HEK293 (cell line): Measurements from ENCODE around the gene TSPAN1.

Experiments used
- CTCF ChIP-seq: fragments of 450-650 bp; formaldehyde crosslinking; IDR thresholded peaks from 2 replicates; pipeline ENCODE4 v1.5.1; 2016; ENCODE audit warnings: missing biosample characterization, missing genetic modification characterization
- ZEB2 ChIP-seq: fragments of 450-650 bp; formaldehyde crosslinking; IDR thresholded peaks from 2 replicates; pipeline ENCODE4 v1.5.1; 2016; ENCODE audit warnings: missing biosample characterization, missing genetic modification characterization
- ZNF10 ChIP-seq: fragments of 450-650 bp; formaldehyde crosslinking; IDR thresholded peaks from 2 replicates; pipeline ENCODE4 v1.5.1; 2017; ENCODE audit warnings: missing biosample characterization, missing genetic modification characterization
- ZNF114 ChIP-seq: fragments of 450-650 bp; formaldehyde crosslinking; IDR thresholded peaks from 2 replicates; pipeline ENCODE4 v1.5.0; 2017; ENCODE audit warnings: missing biosample characterization, missing genetic modification characterization
- ZNF157 ChIP-seq: fragments of 450-650 bp; formaldehyde crosslinking; IDR thresholded peaks from 2 replicates; pipeline ENCODE4 v1.5.1; 2016; ENCODE audit warnings: missing biosample characterization, missing genetic modification characterization
- ZNF202 ChIP-seq: fragments of 450-650 bp; formaldehyde crosslinking; IDR thresholded peaks from 2 replicates; pipeline ENCODE4 v1.5.1; 2016; ENCODE audit warnings: missing biosample characterization, missing genetic modification characterization, borderline replicate concordance
- ZNF658 ChIP-seq: fragments of 450-650 bp; formaldehyde crosslinking; IDR thresholded peaks from 2 replicates; pipeline ENCODE4; 2016; ENCODE audit warnings: missing biosample characterization, missing genetic modification characterization
- ZNF76 ChIP-seq: fragments of 450-650 bp; formaldehyde crosslinking; IDR thresholded peaks from 2 replicates; pipeline ENCODE4; 2016; ENCODE audit warnings: low read depth, missing biosample characterization, missing genetic modification characterization, borderline replicate concordance
- ZNF777 ChIP-seq: fragments of 450-650 bp; formaldehyde crosslinking; IDR thresholded peaks from 2 replicates; pipeline ENCODE4 v1.5.1; 2017; ENCODE audit warnings: missing biosample characterization, missing genetic modification characterization, borderline replicate concordance
- ZNF791 ChIP-seq: fragments of 450-650 bp; formaldehyde crosslinking; IDR thresholded peaks from 2 replicates; pipeline ENCODE4 v1.5.1; 2016; ENCODE audit warnings: missing biosample characterization, missing genetic modification characterization
- ZXDB ChIP-seq: fragments of 450-650 bp; formaldehyde crosslinking; IDR thresholded peaks from 2 replicates; pipeline ENCODE4 v1.5.1; 2016; ENCODE audit warnings: missing biosample characterization, missing genetic modification characterization

- TF ChIP-seq CTCF (no peak), ZNF157 (tag by site-specific recombination) (no peak), ZNF202 (tag by site-specific recombination) (no peak), ZNF76 (tag by site-specific recombination) (no peak), ZNF658 (tag by site-specific recombination) (no peak), ZNF10 (tag by site-specific recombination) (no peak), ZNF777 (no peak), ZEB2 (tag by site-specific recombination) (no peak), ZNF791 (tag by site-specific recombination) (no peak), ZXDB (no peak), ZNF114 (tag by site-specific recombination) (no peak)
Measured at GRCh38 chr1:46215504-46215903, 40.6 kb downstream of the TSPAN1 start.
